ENCODE measurements around the gene DLL1.

GRCh38 chr6:170288852-170289179 is 2.1 kb downstream of the DLL1 start:
- no peak for TF ChIP-seq CTCF (IDR thresholded peaks at IDR 0.05)
- no peak for TF ChIP-seq POLR2A (IDR thresholded peaks at IDR 0.05)
